Liver (tissue), 9 donors: Measurements from ENCODE around the gene UBASH3A. TPM values are rescaled to one million over a fixed set of nuclear protein-coding genes. Genes with fewer than 3 reads are reported as not detected.

Experiments used
- DNase-seq: peaks from one replicate; pipeline ENCODE4 v3.0.0-alpha.2; 2017; ENCODE audit warnings: low spot score
- H3K27ac ChIP-seq, 2 donors: one replicate each; pipeline ENCODE4 v1.7.0; 2013; ENCODE audit warnings: inconsistent platforms in 2 of 2, low read length in 2 of 2, control low read depth in 1 of 2, low read depth in 1 of 2, mild to moderate bottlenecking in 1 of 2
- H3K27me3 ChIP-seq, 4 donors: one replicate each; pipeline versions ENCODE4 v1.6.1 to v1.7.0; 2013; ENCODE audit warnings: low read length in 3 of 4, inconsistent platforms in 1 of 4, mild to moderate bottlenecking in 1 of 4, moderate library complexity in 1 of 4; ENCODE audit not compliant: control insufficient read depth in 4 of 4, insufficient read depth in 4 of 4
- H3K36me3 ChIP-seq, 4 donors: one replicate each; pipeline versions ENCODE4 v1.6.1 to v1.7.0; 2013; ENCODE audit warnings: low read length in 3 of 4, mild to moderate bottlenecking in 3 of 4, low read depth in 1 of 4, moderate library complexity in 1 of 4; ENCODE audit not compliant: control insufficient read depth in 4 of 4, insufficient read depth in 3 of 4
- H3K4me1 ChIP-seq, 4 donors: one replicate each; pipeline versions ENCODE4 v1.6.1 to v1.7.0; 2013; ENCODE audit warnings: low read length in 3 of 4, mild to moderate bottlenecking in 3 of 4, moderate library complexity in 1 of 4; ENCODE audit not compliant: control insufficient read depth in 4 of 4, insufficient read depth in 4 of 4
- H3K4me3 ChIP-seq, 3 donors: one replicate each; pipeline versions ENCODE4 v1.6.1 to v1.7.0; 2013; ENCODE audit warnings: low read length in 3 of 3, control low read depth in 1 of 3, low read depth in 1 of 3, mild to moderate bottlenecking in 1 of 3
- H3K9ac ChIP-seq, 2 donors: one replicate each; pipeline ENCODE4 v1.7.0; 2013; ENCODE audit warnings: low read length in 2 of 2, mild to moderate bottlenecking in 2 of 2, moderate library complexity in 2 of 2, control low read depth in 1 of 2, low read depth in 1 of 2
- H3K9me3 ChIP-seq, 4 donors: one replicate each; pipeline versions ENCODE4 v1.6.1 to v1.7.0; 2013; ENCODE audit warnings: low read length in 3 of 4; ENCODE audit not compliant: control insufficient read depth in 4 of 4
- EGR1 ChIP-seq, 2 donors: IDR thresholded peaks; 2 replicates each; pipeline ENCODE4 v1.6.1; 2016 to 2018; ENCODE audit warnings: antibody characterized with exemption in 2 of 2, low read depth in 2 of 2
- FOXA1 ChIP-seq: IDR thresholded peaks from 2 replicates; pipeline ENCODE4 v1.6.1; 2016; ENCODE audit warnings: antibody characterized with exemption
- FOXA2 ChIP-seq: IDR thresholded peaks from 2 replicates; pipeline ENCODE4 v1.6.1; 2016; ENCODE audit warnings: antibody characterized with exemption
- GABPA ChIP-seq, 2 donors: IDR thresholded peaks in 1 of 2; conservative IDR thresholded peaks in 1 of 2; 2 replicates each; pipeline ENCODE4 v1.6.1; 2016; ENCODE audit warnings: antibody characterized with exemption in 2 of 2, mild to moderate bottlenecking in 1 of 2, moderate library complexity in 1 of 2
- HNF4A ChIP-seq, 2 donors: conservative IDR thresholded peaks; 2 replicates each; pipeline ENCODE4 v1.6.1; 2016; ENCODE audit warnings: antibody characterized with exemption in 2 of 2, mild to moderate bottlenecking in 2 of 2
- HNF4G ChIP-seq: IDR thresholded peaks from 2 replicates; pipeline ENCODE4 v1.6.1; 2016; ENCODE audit warnings: antibody characterized with exemption
- JUND ChIP-seq, 2 donors: IDR thresholded peaks; 2 replicates each; pipeline ENCODE4 v1.6.1; 2016; ENCODE audit warnings: antibody characterized with exemption in 2 of 2
- NR2F2 ChIP-seq: IDR thresholded peaks from 2 replicates; pipeline ENCODE4 v1.6.1; 2016; ENCODE audit warnings: antibody characterized with exemption
- RAD21 ChIP-seq, 2 donors: IDR thresholded peaks; 2 replicates each; pipeline ENCODE4 v1.6.1; 2016; ENCODE audit warnings: antibody characterized with exemption in 2 of 2, mild to moderate bottlenecking in 2 of 2
- RXRA ChIP-seq, 2 donors: IDR thresholded peaks; 2 replicates each; pipeline ENCODE4 v1.6.1; 2017 to 2018; ENCODE audit warnings: antibody characterized with exemption in 2 of 2, mild to moderate bottlenecking in 1 of 2
- SP1 ChIP-seq: IDR thresholded peaks from 2 replicates; pipeline ENCODE4 v1.6.1; 2018; ENCODE audit warnings: antibody characterized with exemption, mild to moderate bottlenecking
- TAF1 ChIP-seq: conservative IDR thresholded peaks from 2 replicates; pipeline ENCODE4 v1.6.1; 2016; ENCODE audit warnings: antibody characterized with exemption, mild to moderate bottlenecking
- YY1 ChIP-seq: IDR thresholded peaks from 2 replicates; pipeline ENCODE4 v1.6.1; 2016; ENCODE audit warnings: antibody characterized with exemption, mild to moderate bottlenecking
- WGBS: extraction: QIAGEN DNeasy Blood & Tissue Kit; methylation state at CpG from one replicate; pipeline ENCODE4 v1.1.7; 2013; 5-methylcytosine and 5-hydroxymethylcytosine counted together
- polyA plus RNA-seq, 2 donors: library from polyadenylated mRNA; stranded (reverse) in 1 of 2; unstranded in 1 of 2; fragments of 200-250 nt in 1 of 2; fragments of >200 nt in 1 of 2; fragmentation: Nextera tagmentation in 1 of 2; extraction: Ambion mirVana in 1 of 2; gene quantifications; one replicate each; pipeline versions ENCODE4 v1.2.1 to v1.2.3, GENCODE V29; 2013 to 2015
- total RNA-seq, 2 donors: library from RNA; depleted of rRNA; stranded (reverse); fragments of >200 nt; gene quantifications; one replicate each; pipeline ENCODE4 v1.2.3, GENCODE V29; 2014
- TF ChIP-seq, protein P1 (sequence below): IDR thresholded peaks from 2 replicates; pipeline ENCODE4 v1.6.1; 2016; ENCODE audit warnings: antibody characterized with exemption
- TF ChIP-seq, protein P2 (sequence below): IDR thresholded peaks from 2 replicates; pipeline ENCODE4 v1.6.1; 2016; ENCODE audit warnings: antibody characterized with exemption, mild to moderate bottlenecking
- TF ChIP-seq, protein P3 (sequence below): fragments of 150-350 bp; IDR thresholded peaks from 2 replicates; pipeline ENCODE4 v1.5.1; 2017; ENCODE audit warnings: improper control_type of control experiment, low read depth, low read length; ENCODE audit not compliant: missing input control
- TF ChIP-seq, protein P4 (sequence below): IDR thresholded peaks from 2 replicates; pipeline ENCODE4 v1.6.1; 2016; ENCODE audit warnings: antibody characterized with exemption
- TF ChIP-seq, protein P5 (sequence below): IDR thresholded peaks from 2 replicates; pipeline ENCODE4 v1.6.1; 2016; ENCODE audit warnings: antibody characterized with exemption
- donor health status: healthy.
- donor health status: healthy.
- donor health status: healthy.
- donor health status: healthy.
- donor health status: healthy.

The UBASH3A gene
- total and polyA plus RNA-seq, 4 donors: 0.10 to 0.75 (median 0.45) TPM

DNA sequence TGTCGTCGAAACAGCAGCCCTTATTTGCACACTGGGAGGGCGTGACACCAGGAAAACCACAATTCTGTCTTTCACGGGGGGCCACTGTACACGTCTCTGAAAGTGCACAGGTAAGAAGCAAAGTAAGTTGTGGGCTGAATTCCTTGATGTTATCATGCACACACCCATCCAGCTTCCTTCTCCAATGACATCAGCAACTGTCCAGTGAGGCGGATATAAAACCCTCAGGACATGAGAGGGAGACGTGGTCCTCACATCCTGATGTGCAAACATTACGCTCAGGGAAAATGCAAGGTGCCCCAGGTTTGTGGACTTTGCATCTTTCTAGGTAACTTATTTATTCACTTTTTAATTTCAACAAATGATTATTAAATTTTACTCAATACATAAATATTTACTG, 40.4 kb upstream of the UBASH3A start:
- no peak for DNase-seq
- Histone ChIP-seq H3K36me3 (no peaks in the 10 kb centered on the region), H3K9me3 (peaks cover 0 to 7% (median under 1%) of the 10 kb centered on the region in 4 donors), H3K27ac (no peak overlapping the region), H3K4me1 (no peaks in the 10 kb centered on the region), H3K27me3 (peaks cover 0 to 4% (median 2%) of the 10 kb centered on the region in 4 donors), H3K9ac (no peak overlapping the region), H3K4me3 (no peak overlapping the region)
- 59% methylated on average over 8 of the region's 8 CpGs for WGBS
- TF ChIP-seq HNF4G: no peak
- no peak for TF ChIP-seq SP1
- no peak for TF ChIP-seq HNF4A (conservative IDR thresholded peaks at IDR 0.05)
- TF ChIP-seq RAD21 (IDR thresholded peaks at IDR 0.05): no peak
- TF ChIP-seq YY1: no peak
- TF ChIP-seq, protein P1, sequence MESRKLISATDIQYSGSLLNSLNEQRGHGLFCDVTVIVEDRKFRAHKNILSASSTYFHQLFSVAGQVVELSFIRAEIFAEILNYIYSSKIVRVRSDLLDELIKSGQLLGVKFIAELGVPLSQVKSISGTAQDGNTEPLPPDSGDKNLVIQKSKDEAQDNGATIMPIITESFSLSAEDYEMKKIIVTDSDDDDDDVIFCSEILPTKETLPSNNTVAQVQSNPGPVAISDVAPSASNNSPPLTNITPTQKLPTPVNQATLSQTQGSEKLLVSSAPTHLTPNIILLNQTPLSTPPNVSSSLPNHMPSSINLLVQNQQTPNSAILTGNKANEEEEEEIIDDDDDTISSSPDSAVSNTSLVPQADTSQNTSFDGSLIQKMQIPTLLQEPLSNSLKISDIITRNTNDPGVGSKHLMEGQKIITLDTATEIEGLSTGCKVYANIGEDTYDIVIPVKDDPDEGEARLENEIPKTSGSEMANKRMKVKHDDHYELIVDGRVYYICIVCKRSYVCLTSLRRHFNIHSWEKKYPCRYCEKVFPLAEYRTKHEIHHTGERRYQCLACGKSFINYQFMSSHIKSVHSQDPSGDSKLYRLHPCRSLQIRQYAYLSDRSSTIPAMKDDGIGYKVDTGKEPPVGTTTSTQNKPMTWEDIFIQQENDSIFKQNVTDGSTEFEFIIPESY: no peak
- no peak for TF ChIP-seq FOXA1
- TF ChIP-seq, protein P2, sequence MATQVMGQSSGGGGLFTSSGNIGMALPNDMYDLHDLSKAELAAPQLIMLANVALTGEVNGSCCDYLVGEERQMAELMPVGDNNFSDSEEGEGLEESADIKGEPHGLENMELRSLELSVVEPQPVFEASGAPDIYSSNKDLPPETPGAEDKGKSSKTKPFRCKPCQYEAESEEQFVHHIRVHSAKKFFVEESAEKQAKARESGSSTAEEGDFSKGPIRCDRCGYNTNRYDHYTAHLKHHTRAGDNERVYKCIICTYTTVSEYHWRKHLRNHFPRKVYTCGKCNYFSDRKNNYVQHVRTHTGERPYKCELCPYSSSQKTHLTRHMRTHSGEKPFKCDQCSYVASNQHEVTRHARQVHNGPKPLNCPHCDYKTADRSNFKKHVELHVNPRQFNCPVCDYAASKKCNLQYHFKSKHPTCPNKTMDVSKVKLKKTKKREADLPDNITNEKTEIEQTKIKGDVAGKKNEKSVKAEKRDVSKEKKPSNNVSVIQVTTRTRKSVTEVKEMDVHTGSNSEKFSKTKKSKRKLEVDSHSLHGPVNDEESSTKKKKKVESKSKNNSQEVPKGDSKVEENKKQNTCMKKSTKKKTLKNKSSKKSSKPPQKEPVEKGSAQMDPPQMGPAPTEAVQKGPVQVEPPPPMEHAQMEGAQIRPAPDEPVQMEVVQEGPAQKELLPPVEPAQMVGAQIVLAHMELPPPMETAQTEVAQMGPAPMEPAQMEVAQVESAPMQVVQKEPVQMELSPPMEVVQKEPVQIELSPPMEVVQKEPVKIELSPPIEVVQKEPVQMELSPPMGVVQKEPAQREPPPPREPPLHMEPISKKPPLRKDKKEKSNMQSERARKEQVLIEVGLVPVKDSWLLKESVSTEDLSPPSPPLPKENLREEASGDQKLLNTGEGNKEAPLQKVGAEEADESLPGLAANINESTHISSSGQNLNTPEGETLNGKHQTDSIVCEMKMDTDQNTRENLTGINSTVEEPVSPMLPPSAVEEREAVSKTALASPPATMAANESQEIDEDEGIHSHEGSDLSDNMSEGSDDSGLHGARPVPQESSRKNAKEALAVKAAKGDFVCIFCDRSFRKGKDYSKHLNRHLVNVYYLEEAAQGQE: no peak
- TF ChIP-seq FOXA2: no peak
- no peak for TF ChIP-seq TAF1
- TF ChIP-seq, protein P3, sequence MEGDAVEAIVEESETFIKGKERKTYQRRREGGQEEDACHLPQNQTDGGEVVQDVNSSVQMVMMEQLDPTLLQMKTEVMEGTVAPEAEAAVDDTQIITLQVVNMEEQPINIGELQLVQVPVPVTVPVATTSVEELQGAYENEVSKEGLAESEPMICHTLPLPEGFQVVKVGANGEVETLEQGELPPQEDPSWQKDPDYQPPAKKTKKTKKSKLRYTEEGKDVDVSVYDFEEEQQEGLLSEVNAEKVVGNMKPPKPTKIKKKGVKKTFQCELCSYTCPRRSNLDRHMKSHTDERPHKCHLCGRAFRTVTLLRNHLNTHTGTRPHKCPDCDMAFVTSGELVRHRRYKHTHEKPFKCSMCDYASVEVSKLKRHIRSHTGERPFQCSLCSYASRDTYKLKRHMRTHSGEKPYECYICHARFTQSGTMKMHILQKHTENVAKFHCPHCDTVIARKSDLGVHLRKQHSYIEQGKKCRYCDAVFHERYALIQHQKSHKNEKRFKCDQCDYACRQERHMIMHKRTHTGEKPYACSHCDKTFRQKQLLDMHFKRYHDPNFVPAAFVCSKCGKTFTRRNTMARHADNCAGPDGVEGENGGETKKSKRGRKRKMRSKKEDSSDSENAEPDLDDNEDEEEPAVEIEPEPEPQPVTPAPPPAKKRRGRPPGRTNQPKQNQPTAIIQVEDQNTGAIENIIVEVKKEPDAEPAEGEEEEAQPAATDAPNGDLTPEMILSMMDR: no peak

DNA sequence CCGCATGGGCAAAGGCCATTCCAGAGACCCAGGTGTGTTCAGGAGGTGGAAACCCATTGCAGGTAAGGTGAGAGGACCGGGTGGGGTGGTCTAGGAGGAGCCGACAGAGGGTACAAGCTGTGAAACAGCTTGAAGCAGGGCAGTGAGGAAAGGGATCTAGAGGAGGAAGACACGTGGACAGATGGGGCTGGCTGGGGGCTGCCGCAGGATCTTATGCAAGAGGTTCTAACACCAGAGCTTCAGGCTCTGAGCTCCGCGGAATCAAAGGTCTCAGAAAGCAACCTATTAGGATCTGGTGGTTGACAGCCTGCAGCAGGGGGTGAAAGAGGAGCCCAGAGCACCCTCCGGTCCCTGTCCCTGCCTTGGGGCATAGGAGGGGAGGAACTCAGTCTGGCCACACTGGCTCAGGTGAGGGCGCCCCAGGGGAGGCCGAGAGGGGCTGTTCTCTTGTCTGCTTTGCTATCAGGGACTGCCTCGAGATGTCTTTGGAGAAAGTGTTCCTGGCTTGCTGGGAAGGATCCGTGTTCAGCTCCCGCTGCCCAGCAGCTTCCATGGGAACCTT, 39.3 kb upstream of the UBASH3A start:
- WGBS: 54% methylated on average over 13 of the region's 13 CpGs
- Histone ChIP-seq H3K36me3 (no peaks in the 10 kb centered on the region), H3K9ac (no peak overlapping the region), H3K4me3 (no peak overlapping the region), H3K27ac (no peak overlapping the region), H3K9me3 (peaks cover 0 to 7% (median under 1%) of the 10 kb centered on the region in 4 donors), H3K27me3 (peaks cover 0 to 5% (median 2%) of the 10 kb centered on the region in 4 donors), H3K4me1 (no peaks in the 10 kb centered on the region)
- DNase-seq: no peak
- TF ChIP-seq HNF4G: no peak
- no peak for TF ChIP-seq GABPA (IDR thresholded peaks at IDR 0.05 in 1 of 2, conservative IDR thresholded peaks at IDR 0.05 in 1 of 2)
- TF ChIP-seq JUND (IDR thresholded peaks at IDR 0.05): no peak
- TF ChIP-seq TAF1: no peak
- no peak for TF ChIP-seq RXRA (IDR thresholded peaks at IDR 0.05)
- no peak for TF ChIP-seq HNF4A (conservative IDR thresholded peaks at IDR 0.05)
- TF ChIP-seq, protein P2: no peak
- TF ChIP-seq, protein P1: no peak
- TF ChIP-seq EGR1 (IDR thresholded peaks at IDR 0.05; ENCODE audit: low read depth in 2 of 2): no peak
- TF ChIP-seq SP1: no peak
- TF ChIP-seq YY1: no peak
- no peak for TF ChIP-seq FOXA1
- TF ChIP-seq NR2F2: no peak
- no peak for TF ChIP-seq RAD21 (IDR thresholded peaks at IDR 0.05)
- TF ChIP-seq, protein P4, sequence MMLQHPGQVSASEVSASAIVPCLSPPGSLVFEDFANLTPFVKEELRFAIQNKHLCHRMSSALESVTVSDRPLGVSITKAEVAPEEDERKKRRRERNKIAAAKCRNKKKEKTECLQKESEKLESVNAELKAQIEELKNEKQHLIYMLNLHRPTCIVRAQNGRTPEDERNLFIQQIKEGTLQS: no peak
- TF ChIP-seq, protein P5, sequence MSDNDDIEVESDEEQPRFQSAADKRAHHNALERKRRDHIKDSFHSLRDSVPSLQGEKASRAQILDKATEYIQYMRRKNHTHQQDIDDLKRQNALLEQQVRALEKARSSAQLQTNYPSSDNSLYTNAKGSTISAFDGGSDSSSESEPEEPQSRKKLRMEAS: no peak
- no peak for TF ChIP-seq FOXA2
